AG09319 (cell line): ENCODE data around the gene RRP1.

Experiments used
- DNase-seq: peaks from one replicate; pipeline ENCODE4 v3.0.0-alpha.2; 2010; ENCODE audit warnings: low read depth; ENCODE audit errors: extremely low read depth
- TF ChIP-seq, protein P1 (sequence below): IDR thresholded peaks from 2 replicates; pipeline ENCODE4 v1.5.1; 2011; ENCODE audit warnings: low read depth, mild to moderate bottlenecking, inconsistent platforms, low read length, moderate library complexity

The RRP1 gene

DNA sequence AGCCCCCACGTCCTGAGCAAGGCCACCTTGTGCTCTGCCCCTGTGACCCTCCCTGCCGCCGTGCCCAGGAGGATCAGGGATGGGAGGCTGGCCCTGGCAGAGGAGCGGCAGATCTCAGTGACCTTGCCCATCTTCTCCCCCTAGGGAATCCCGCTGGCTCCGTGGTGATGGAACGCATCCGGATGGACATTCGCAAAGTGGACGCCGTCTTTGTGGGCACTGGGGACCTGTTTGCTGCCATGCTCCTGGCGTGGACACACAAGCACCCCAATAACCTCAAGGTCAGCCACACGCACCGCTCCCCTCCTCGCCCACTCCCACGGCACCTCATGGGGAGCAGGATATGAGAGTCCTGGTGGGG is 36.0 kb upstream of the RRP1 start:
- DNase-seq, result no peak
- TF ChIP-seq, protein P1, sequence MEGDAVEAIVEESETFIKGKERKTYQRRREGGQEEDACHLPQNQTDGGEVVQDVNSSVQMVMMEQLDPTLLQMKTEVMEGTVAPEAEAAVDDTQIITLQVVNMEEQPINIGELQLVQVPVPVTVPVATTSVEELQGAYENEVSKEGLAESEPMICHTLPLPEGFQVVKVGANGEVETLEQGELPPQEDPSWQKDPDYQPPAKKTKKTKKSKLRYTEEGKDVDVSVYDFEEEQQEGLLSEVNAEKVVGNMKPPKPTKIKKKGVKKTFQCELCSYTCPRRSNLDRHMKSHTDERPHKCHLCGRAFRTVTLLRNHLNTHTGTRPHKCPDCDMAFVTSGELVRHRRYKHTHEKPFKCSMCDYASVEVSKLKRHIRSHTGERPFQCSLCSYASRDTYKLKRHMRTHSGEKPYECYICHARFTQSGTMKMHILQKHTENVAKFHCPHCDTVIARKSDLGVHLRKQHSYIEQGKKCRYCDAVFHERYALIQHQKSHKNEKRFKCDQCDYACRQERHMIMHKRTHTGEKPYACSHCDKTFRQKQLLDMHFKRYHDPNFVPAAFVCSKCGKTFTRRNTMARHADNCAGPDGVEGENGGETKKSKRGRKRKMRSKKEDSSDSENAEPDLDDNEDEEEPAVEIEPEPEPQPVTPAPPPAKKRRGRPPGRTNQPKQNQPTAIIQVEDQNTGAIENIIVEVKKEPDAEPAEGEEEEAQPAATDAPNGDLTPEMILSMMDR, result no peak

DNA sequence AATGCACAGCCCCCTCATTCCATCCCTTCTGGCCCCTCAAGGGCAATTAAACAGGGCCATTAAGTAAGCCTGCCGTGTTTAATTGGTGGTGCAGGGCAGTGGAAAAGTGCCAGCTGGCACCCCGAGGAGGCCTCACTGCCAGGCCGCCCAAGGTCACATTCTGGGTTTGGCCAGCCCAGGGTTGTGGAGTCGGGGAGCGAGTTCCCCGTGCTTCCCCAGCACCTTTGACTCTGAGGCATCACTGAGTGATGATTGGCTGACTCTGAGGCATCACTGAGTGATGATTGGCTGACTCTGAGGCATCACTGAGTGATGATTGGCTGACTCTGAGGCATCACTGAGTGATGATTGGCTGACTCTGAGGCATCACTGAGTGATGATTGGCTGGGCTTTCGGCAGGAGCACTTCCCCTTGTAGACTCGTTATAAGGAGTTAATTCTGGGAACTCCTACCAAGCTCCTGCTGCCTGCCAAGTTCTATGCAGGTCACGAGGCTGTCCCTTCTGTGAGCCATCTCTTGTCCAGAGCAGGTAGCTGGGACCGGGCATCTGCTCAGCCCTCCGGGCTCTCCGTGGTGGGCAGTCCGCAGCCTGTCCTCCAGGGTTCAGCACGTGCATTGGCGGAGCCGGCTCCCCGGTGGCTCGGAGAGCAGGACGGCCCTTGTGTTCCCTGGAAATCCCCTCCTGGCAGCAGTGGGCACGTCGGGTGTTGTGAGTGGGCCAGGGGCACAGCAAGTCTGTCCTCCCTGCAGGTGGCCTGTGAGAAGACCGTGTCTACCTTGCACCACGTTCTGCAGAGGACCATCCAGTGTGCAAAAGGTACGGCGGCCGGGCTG is 34.2 kb upstream of the RRP1 start:
- TF ChIP-seq, protein P1, result no peak
- DNase-seq, result no peak

DNA sequence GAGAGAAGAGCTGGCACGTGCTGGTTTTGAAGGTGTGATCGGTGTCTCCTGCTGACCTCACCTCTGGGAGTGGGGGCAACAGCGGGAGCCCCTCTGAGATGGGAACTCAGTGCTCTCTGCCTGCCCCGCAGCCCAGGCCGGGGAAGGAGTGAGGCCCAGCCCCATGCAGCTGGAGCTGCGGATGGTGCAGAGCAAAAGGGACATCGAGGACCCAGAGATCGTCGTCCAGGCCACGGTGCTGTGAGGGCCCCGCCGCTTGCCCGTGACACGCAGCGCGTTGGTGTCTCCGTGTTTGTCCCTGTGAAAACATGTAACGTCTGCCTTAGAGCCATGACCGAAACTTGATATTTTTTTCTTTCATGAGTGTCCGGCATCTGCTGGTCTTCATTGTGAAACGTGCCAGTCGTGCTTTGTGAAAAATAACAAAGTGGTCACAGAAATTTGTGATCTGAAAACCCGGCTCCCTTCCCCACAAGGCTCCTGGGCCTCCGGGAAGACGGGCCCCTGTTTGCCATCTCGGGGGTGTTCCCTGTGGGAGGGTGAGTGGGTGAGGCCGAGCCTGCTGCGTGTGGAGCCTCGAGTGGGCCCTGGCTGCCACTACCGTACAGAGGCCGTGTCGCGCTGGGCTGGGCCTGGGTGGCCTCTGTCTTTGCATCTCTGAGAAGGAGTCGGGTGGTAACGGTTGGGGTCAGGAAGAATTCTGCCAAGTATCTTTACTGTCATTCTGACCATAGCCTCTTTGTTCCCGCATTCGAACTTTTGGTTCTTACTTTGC is 33.4 kb upstream of the RRP1 start:
- TF ChIP-seq, protein P1, result no peak
- DNase-seq, result no peak

DNA sequence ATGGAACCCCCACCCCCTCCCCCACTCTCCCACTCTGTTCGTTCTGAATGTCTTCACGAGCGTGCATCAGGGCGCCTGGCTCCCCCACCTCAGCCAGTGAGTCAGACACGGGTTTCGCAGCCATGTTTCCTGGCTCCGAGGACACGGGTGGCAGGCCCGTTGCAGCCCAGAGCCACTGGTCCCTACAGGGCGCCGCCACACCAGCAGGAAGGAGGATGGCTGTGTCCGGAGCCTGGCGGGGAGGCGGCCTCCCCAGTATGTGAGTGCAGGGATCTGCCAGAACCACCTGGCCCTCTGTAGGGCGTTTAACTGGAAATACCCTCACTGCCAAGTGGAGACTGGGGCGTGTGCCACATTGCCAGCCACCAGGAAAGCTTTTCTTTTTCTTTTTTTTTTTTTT is 31.8 kb upstream of the RRP1 start:
- no peak for DNase-seq
- TF ChIP-seq, protein P1, result no peak

DNA sequence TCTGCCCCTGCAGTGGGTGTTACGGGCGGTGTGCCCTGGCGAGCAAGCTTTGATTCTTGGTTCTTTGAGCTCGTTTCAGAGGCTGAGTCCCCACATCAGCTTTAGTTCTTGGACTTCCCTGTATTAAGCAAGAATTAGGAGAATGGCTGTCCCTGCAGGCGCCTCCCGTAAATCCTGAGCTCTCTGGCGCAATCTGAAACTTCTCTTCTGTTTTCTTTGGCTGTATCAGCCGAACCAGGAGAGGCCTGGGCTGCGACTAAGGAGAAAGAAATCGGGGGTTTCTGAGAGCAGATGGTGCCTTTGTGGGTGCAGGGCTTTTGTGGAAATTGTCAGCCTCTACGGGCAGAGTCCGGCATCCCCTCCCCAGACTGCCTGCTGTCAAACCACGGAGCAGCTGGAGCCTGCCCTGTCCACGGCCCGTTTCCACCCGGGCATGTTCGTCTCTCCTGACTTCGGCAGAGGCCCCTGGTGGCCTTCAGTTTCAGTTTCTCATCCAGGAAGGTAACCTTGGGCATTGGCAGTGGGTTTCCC is 31.2 kb upstream of the RRP1 start:
- DNase-seq, result peak; percentile 27
- TF ChIP-seq, protein P1, result peak; percentile 4

DNA sequence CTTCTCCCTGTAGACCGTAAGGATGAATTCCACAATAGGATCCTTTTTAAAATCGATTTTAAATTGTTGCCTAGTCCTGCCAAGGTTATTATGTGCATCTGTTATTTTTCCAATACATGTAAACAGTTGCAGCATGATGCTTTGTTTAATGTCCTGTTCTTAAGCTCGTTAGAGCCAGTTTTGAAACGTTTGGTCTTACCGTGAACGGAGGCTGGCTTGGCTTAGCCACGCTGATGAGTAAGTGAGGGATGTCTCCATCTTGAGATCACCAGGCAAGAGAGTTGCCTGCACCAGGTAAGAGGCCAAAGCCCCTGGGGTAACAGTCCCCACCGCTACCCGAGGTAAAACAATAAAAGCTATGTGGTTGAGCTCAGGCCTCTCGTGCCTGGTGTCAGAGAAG is 30.6 kb upstream of the RRP1 start:
- TF ChIP-seq, protein P1, result no peak
- DNase-seq, result no peak

DNA sequence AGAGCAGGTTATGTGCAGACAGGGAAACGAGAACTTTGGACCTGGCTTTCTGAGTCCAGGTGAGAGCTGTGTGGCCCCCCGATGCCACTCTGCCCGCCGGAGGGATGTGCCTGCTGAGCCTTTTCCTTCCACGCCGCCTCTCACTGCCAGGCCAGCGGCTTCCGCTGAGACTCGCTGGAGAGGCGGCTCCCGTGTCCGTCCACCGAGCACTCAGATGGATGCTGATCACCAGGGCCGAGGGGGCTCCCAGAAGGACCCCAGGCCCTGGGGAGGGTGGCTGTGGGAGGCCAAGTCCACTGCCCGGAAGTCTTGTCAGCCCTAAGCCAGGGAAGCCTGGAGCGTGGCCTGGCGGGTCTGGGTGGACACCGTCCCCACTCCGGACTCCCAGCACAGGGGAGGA is 29.7 kb upstream of the RRP1 start:
- DNase-seq, result no peak
- TF ChIP-seq, protein P1, result no peak
